Superior temporal gyrus (tissue), 1 donor: ENCODE measurements around the gene P2RY2.
"Not testable (repeated sequence)": the region's sequence is repeated elsewhere in the genome, so short reads cannot be mapped to it uniquely, and the experiment has no call there.

Experiments
- DNase-seq: peaks from one replicate; pipeline ENCODE4 v3.0.0-alpha.2; 2016; ENCODE audit errors: extremely low spot score

Gene P2RY2

GRCh38 chr11:73227571-73228211 is 9.6 kb downstream of the P2RY2 start:
- DNase-seq = no peak

GRCh38 chr11:73228268-73229134 is 10.4 kb downstream of the P2RY2 start:
- no peak for DNase-seq

DNA sequence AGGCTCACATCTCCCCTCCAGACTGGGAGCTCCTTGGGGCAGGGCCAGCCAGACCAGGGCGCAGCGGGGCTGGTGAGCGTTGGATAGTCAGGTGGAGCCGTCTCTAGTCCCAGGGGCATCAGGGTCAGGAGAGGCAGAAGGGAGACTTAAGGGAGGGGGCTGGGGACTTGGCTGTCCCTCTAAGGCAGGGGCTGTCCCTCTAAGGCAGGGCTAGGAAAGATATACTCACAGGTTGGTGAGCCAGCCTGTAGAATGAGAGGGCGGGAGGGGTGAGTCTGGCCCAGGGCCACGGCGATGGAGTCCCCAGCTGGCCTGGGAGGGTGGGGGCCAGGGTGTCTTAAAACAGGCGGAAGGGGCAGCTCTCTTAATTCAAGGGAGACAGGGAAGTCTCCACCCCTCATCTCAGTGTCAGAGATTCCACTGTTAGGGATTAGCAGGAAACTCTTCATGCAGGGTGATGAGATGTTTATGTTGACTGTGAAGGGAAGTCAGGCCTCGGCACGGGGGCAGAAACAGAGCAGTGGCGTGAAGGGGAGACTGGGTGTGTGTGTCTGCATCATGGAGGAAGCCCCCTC is 11.3 kb downstream of the P2RY2 start:
- no peak for DNase-seq

- DNase-seq = no peak
Measured at GRCh38 chr11:73229896-73230875, 12.1 kb downstream of the P2RY2 start.

DNA sequence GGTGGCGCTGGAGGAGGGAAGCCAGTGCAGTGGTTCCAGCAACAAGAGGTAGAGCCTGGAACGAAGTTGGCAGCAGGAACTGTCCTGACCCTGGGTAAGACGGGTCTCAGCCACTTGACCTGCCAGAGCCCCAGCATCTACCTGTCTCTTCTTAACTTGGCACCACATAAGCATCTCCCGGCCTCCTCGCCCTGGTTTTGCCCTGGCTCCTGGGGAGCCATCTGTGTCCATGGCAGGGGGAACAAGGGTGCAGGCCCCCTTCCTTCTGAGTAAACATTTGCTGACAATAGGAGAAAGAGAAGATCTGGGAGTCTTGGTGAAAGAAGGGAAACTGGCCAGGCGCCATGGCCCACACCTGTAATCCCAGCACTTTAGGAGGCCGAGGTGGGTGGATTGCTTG is 12.8 kb downstream of the P2RY2 start:
- DNase-seq = no peak

GRCh38 chr11:73232487-73232886 is 14.4 kb downstream of the P2RY2 start:
- DNase-seq = not testable (repeated sequence)

- no peak for DNase-seq
Measured at GRCh38 chr11:73233211-73233610, 15.1 kb downstream of the P2RY2 start.

GRCh38 chr11:73233692-73234470 is 15.8 kb downstream of the P2RY2 start:
- DNase-seq = no peak

DNA sequence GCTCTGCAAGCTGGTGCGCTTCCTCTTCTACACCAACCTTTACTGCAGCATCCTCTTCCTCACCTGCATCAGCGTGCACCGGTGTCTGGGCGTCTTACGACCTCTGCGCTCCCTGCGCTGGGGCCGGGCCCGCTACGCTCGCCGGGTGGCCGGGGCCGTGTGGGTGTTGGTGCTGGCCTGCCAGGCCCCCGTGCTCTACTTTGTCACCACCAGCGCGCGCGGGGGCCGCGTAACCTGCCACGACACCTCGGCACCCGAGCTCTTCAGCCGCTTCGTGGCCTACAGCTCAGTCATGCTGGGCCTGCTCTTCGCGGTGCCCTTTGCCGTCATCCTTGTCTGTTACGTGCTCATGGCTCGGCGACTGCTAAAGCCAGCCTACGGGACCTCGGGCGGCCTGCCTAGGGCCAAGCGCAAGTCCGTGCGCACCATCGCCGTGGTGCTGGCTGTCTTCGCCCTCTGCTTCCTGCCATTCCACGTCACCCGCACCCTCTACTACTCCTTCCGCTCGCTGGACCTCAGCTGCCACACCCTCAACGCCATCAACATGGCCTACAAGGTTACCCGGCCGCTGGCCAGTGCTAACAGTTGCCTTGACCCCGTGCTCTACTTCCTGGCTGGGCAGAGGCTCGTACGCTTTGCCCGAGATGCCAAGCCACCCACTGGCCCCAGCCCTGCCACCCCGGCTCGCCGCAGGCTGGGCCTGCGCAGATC is 16.5 kb downstream of the P2RY2 start:
- no peak for DNase-seq

DNA sequence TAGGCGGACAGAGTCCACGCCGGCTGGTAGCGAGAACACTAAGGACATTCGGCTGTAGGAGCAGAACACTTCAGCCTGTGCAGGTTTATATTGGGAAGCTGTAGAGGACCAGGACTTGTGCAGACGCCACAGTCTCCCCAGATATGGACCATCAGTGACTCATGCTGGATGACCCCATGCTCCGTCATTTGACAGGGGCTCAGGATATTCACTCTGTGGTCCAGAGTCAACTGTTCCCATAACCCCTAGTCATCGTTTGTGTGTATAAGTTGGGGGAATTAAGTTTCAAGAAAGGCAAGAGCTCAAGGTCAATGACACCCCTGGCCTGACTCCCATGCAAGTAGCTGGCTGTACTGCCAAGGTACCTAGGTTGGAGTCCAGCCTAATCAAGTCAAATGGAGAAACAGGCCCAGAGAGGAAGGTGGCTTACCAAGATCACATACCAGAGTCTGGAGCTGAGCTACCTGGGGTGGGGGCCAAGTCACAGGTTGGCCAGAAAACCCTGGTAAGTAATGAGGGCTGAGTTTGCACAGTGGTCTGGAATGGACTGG is 17.2 kb downstream of the P2RY2 start:
- DNase-seq = no peak

- DNase-seq = no peak
Measured at GRCh38 chr11:73236205-73236765, 18.2 kb downstream of the P2RY2 start.

DNA sequence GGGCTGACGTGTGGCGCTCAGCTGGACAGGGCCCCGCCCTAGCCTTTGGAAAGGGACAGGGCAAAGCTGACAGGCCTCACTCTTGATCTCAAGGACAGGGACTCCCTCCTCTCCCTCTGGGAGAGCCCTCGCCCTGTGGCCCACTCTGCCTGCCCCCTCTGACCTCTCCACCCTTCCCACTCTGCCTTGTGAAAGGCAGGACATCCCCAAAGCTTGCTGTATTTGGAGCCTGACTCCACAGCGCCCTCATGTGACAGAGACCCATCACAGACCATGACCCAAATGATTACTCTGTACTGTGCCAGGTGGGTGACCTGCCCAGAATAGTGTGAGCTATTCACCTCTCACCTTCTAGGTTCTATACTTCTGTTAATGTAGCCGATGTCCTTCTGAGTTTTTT is 18.8 kb downstream of the P2RY2 start:
- peak; percentile 22 for DNase-seq

GRCh38 chr11:73237471-73238290 is 19.6 kb downstream of the P2RY2 start:
- DNase-seq = no peak

- DNase-seq = no peak
Measured at GRCh38 chr11:73239111-73239521, 21.0 kb downstream of the P2RY2 start.

- DNase-seq = no peak
Measured at GRCh38 chr11:73239571-73240189, 21.6 kb downstream of the P2RY2 start.

DNA sequence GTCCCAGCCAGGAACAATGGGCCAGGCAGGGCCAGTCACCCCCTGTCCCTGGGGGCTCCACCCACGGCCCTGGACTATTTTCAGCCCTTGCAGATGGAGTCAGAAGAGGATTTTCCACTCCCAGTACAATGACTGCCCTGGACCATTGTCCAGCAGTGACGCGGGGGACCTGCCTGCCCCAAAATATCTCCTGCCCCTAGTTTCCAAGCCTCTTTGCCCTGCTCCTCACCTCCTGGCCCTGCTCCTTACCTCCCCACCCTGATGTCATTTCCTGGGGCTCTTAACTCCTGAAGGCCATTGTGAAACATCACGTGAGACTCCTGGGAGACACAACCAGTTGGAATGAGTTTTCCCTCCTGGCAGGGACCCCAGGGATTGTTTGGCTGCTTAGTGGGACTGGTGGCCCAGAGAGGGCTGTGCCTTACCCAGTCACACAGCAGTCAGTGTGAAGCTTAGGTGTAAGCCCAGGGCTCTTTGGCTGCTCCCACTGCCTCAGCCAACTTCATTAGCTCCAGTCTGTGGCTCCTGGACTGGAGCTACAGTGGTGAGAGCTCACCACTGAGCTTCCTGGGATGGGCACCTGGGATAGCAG is 22.2 kb downstream of the P2RY2 start:
- no peak for DNase-seq

DNA sequence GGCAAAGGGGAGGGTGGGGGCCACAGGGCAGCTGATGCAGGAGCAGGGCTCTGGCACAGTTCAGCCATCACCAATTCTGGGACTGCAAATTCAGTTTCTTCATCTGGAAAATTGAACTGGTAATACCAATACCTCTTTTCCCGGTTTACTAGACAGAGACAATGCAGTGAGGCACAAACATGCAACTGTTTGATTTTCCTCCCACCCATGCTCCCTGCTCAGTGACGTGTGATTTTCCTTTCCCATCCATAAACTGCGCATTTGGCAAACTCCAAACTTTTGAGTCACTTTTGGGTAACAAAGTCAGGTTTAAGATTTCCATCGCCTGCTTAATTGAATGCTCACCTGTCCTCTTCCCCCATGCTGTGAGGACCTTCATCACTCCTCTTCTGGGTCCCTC is 23.2 kb downstream of the P2RY2 start:
- DNase-seq = no peak
